ENCODE measurements around the gene DYNLT5. TPM values are rescaled to one million over a fixed set of nuclear protein-coding genes. Genes with fewer than 3 reads are reported as not detected.

The DYNLT5 gene
- total RNA-seq, 1 experiment from 2014 or later = not detected

DNA sequence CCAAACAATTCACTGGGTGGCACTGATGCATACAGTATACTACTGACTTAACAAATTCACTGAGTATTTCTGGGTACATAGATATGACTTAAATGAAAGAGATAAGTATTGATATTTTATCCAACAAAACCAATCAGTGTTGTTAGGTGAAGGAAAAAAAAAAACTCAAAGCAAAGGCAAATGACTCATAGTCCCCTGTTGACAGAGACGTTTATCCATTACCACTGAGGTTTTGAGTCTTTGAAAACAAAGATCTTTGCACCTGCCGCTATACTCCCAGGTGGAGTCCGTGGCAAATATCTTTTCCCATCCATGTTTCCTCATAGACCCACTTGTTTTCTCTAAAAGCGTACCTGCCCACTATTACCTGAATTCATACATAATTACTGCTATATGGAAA, 18.4 kb downstream of the DYNLT5 start:
- ATAC-seq = no peak
- in situ Hi-C loops (cut with HindIII; ENCODE audit: low pct_unique_long_range_greater_than_20kb, low sequenced_read_pairs) (no loop called here), intact Hi-C loops (cut with micrococcal nuclease; ENCODE audit: unreplicated experiment) (no loop called here)
- Histone ChIP-seq H3K9me3 (ENCODE audit: control insufficient read depth, insufficient read depth, low read depth, low read length) (no peaks in the 10 kb centered on the region), H3K27me3 (ENCODE audit: control insufficient read depth, insufficient read depth, low read length) (0 out of 2 replicates have a peak, but pooled peaks cover 2% of the 10 kb centered on the region), H3K4me3 (ENCODE audit: low read depth in 2 of 2, low read length in 2 of 2) (no peak overlapping the region), H3K27ac (ENCODE audit: low read length) (no peak overlapping the region), H3K4me1 (ENCODE audit: control insufficient read depth, insufficient read depth, low read length) (no peaks in the 10 kb centered on the region), H3K36me3 (ENCODE audit: control insufficient read depth, insufficient read depth, low read length) (no peaks in the 10 kb centered on the region)
- TF ChIP-seq TCF7L2 (IDR thresholded peaks at IDR 0.05; ENCODE audit: low read depth, low read length) (no peak), SIN3A (IDR thresholded peaks at IDR 0.05; ENCODE audit: borderline replicate concordance, insufficient read depth, low read depth, low read length) (no peak), POLR2AphosphoS5 (IDR thresholded peaks at IDR 0.05; ENCODE audit: low read depth, low read length) (no peak)
- TF ChIP-seq, protein P1, sequence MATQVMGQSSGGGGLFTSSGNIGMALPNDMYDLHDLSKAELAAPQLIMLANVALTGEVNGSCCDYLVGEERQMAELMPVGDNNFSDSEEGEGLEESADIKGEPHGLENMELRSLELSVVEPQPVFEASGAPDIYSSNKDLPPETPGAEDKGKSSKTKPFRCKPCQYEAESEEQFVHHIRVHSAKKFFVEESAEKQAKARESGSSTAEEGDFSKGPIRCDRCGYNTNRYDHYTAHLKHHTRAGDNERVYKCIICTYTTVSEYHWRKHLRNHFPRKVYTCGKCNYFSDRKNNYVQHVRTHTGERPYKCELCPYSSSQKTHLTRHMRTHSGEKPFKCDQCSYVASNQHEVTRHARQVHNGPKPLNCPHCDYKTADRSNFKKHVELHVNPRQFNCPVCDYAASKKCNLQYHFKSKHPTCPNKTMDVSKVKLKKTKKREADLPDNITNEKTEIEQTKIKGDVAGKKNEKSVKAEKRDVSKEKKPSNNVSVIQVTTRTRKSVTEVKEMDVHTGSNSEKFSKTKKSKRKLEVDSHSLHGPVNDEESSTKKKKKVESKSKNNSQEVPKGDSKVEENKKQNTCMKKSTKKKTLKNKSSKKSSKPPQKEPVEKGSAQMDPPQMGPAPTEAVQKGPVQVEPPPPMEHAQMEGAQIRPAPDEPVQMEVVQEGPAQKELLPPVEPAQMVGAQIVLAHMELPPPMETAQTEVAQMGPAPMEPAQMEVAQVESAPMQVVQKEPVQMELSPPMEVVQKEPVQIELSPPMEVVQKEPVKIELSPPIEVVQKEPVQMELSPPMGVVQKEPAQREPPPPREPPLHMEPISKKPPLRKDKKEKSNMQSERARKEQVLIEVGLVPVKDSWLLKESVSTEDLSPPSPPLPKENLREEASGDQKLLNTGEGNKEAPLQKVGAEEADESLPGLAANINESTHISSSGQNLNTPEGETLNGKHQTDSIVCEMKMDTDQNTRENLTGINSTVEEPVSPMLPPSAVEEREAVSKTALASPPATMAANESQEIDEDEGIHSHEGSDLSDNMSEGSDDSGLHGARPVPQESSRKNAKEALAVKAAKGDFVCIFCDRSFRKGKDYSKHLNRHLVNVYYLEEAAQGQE (IDR thresholded peaks at IDR 0.05; ENCODE audit: insufficient read depth in 1 of 2, low read depth in 2 of 2, low read length in 1 of 2) = no peak
- TF ChIP-seq, protein P2, sequence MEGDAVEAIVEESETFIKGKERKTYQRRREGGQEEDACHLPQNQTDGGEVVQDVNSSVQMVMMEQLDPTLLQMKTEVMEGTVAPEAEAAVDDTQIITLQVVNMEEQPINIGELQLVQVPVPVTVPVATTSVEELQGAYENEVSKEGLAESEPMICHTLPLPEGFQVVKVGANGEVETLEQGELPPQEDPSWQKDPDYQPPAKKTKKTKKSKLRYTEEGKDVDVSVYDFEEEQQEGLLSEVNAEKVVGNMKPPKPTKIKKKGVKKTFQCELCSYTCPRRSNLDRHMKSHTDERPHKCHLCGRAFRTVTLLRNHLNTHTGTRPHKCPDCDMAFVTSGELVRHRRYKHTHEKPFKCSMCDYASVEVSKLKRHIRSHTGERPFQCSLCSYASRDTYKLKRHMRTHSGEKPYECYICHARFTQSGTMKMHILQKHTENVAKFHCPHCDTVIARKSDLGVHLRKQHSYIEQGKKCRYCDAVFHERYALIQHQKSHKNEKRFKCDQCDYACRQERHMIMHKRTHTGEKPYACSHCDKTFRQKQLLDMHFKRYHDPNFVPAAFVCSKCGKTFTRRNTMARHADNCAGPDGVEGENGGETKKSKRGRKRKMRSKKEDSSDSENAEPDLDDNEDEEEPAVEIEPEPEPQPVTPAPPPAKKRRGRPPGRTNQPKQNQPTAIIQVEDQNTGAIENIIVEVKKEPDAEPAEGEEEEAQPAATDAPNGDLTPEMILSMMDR (IDR thresholded peaks at IDR 0.05) = no peak
- CTCF ChIA-PET = no interaction called here
- POLR2A ChIA-PET = no interaction called here
- DNase-seq (ENCODE audit: low read depth, low spot score) = no peak
- BruUV-seq (replicated peaks) = no TSS peak

GRCh38 chr1:66773227-66773626, 21.0 kb downstream of the DYNLT5 start:
- no peak for ATAC-seq
- TF ChIP-seq SIN3A (IDR thresholded peaks at IDR 0.05; ENCODE audit: borderline replicate concordance, insufficient read depth, low read depth, low read length) (no peak), TCF7L2 (IDR thresholded peaks at IDR 0.05; ENCODE audit: low read depth, low read length) (no peak), POLR2AphosphoS5 (IDR thresholded peaks at IDR 0.05; ENCODE audit: low read depth, low read length) (no peak)
- TF ChIP-seq, protein P2 (IDR thresholded peaks at IDR 0.05) = no peak

More at GRCh38 chr1:66773227-66773626, 21.0 kb downstream of the DYNLT5 start:
- no peaks in the 10 kb centered on the region for H3K9me3 ChIP-seq (ENCODE audit: control insufficient read depth, insufficient read depth, low read depth, low read length)
- no TSS peak for BruUV-seq (replicated peaks)
- H3K27me3 ChIP-seq (ENCODE audit: control insufficient read depth, insufficient read depth, low read length) = 0 out of 2 replicates have a peak, but pooled peaks cover 2% of the 10 kb centered on the region
- DNase-seq (ENCODE audit: low read depth, low spot score) = no peak
- ChIA-PET POLR2A (no interaction called here), CTCF (no interaction called here)
- H3K36me3 ChIP-seq (ENCODE audit: control insufficient read depth, insufficient read depth, low read length) = no peaks in the 10 kb centered on the region
- no peak overlapping the region for H3K27ac ChIP-seq (ENCODE audit: low read length)
- in situ Hi-C loops (cut with HindIII; ENCODE audit: low pct_unique_long_range_greater_than_20kb, low sequenced_read_pairs) = no loop called here
- no peaks in the 10 kb centered on the region for H3K4me1 ChIP-seq (ENCODE audit: control insufficient read depth, insufficient read depth, low read length)
- H3K4me3 ChIP-seq (ENCODE audit: low read depth in 2 of 2, low read length in 2 of 2) = no peak overlapping the region
- intact Hi-C loops (cut with micrococcal nuclease; ENCODE audit: unreplicated experiment) = no loop called here

All from Panc1 (cell line).